Measurements from ENCODE around the gene LSS. TPM values are rescaled to one million over a fixed set of nuclear protein-coding genes. Genes with fewer than 3 reads are reported as not detected.

LSS gene
- total RNA-seq, 2 donors from 2014 or later, result 78.1 to 109 TPM

- no peak for DNase-seq (ENCODE audit: low spot score)
- H3K4me3 ChIP-seq, result no peak overlapping the region
- no peaks in the 10 kb centered on the region for H3K9me3 ChIP-seq
- H3K4me1 ChIP-seq (ENCODE audit: control insufficient read depth in 1 of 2, low read depth in 2 of 2), result no peaks in the 10 kb centered on the region
- no peaks in the 10 kb centered on the region for H3K27me3 ChIP-seq (replicated peaks; ENCODE audit: insufficient read depth)
- ATAC-seq (ENCODE audit: insufficient number of reproducible peaks, low FRiP score, low read depth), result no peak
- H3K27ac ChIP-seq, result no peak overlapping the region
- H3K36me3 ChIP-seq, result peaks cover 69% of the 10 kb centered on the region
- TF ChIP-seq, protein P1, sequence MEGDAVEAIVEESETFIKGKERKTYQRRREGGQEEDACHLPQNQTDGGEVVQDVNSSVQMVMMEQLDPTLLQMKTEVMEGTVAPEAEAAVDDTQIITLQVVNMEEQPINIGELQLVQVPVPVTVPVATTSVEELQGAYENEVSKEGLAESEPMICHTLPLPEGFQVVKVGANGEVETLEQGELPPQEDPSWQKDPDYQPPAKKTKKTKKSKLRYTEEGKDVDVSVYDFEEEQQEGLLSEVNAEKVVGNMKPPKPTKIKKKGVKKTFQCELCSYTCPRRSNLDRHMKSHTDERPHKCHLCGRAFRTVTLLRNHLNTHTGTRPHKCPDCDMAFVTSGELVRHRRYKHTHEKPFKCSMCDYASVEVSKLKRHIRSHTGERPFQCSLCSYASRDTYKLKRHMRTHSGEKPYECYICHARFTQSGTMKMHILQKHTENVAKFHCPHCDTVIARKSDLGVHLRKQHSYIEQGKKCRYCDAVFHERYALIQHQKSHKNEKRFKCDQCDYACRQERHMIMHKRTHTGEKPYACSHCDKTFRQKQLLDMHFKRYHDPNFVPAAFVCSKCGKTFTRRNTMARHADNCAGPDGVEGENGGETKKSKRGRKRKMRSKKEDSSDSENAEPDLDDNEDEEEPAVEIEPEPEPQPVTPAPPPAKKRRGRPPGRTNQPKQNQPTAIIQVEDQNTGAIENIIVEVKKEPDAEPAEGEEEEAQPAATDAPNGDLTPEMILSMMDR (IDR thresholded peaks at IDR 0.05), result no peak
These were observed 17.2 kb downstream of the LSS start for GRCh38 chr21:46211376-46211775.

- ATAC-seq (ENCODE audit: insufficient number of reproducible peaks, low FRiP score, low read depth) (no peak), DNase-seq (ENCODE audit: low spot score) (no peak)
- peaks cover 72% of the 10 kb centered on the region for H3K36me3 ChIP-seq
These were observed 18.0 kb downstream of the LSS start for GRCh38 chr21:46210378-46211136.

DNA sequence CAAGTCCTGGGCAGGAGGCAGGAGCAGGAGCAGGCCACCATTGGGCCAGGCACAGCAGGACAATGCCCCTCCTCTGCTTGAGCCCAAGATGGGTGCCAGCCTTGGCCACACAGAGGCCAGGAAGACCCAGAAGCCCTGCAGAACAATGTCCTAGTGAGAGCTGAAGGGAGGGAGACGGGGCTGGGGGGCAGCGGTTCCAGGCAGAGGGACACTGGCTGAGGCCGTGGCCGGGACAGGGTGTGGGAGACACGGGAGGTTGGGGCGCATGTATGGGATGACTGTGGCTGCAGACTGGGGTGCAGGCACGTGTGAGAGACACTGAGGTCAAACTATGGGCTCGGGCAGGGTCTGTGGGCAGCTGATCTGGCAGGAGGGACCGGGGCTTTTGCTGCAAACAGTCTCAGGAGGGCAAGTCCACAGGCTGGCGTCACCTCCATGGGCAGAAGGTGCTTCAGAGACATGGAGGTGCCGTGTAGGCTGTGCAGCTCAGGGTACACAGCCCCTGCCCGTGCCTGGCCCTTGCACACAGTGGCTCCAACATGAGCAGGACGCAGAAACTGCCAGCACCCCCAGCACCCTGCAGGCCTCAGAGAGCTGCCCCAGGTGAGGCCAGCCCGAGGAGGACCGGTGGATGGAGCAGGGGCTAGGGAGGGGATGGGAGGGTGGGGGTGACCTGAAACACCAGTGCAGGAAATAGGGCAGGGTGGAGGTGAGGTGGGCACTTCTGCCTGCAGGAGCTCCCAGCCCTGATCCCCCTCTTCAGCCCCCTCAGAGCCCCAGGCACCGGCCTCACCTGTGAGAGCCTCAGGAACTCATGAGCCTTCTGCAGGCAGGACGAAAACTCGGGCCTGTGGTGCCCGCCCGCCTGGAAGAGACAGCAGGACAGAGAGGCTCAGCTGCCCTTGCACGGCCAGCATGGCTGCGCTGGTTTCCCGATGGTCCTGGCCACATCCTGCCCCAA, 19.5 kb downstream of the LSS start:
- H3K9me3 ChIP-seq, result no peaks in the 10 kb centered on the region
- H3K27ac ChIP-seq, result no peak overlapping the region
- peaks cover 69% of the 10 kb centered on the region for H3K36me3 ChIP-seq
- H3K4me1 ChIP-seq (ENCODE audit: control insufficient read depth in 1 of 2, low read depth in 2 of 2), result no peaks in the 10 kb centered on the region
- ATAC-seq (ENCODE audit: insufficient number of reproducible peaks, low FRiP score, low read depth), result no peak
- H3K27me3 ChIP-seq (replicated peaks; ENCODE audit: insufficient read depth), result no peaks in the 10 kb centered on the region
- TF ChIP-seq, protein P1 (IDR thresholded peaks at IDR 0.05), result no peak
- no peak overlapping the region for H3K4me3 ChIP-seq
- DNase-seq (ENCODE audit: low spot score), result no peak

More at GRCh38 chr21:46210378-46211136, 18.0 kb downstream of the LSS start:
- Histone ChIP-seq H3K4me3 (no peak overlapping the region), H3K27me3 (replicated peaks; ENCODE audit: insufficient read depth) (no peaks in the 10 kb centered on the region), H3K9me3 (no peaks in the 10 kb centered on the region), H3K4me1 (ENCODE audit: control insufficient read depth in 1 of 2, low read depth in 2 of 2) (no peaks in the 10 kb centered on the region), H3K27ac (no peak overlapping the region)
- TF ChIP-seq, protein P1 (IDR thresholded peaks at IDR 0.05), result no peak

GRCh38 chr21:46207920-46208591, 20.5 kb downstream of the LSS start:
- no peaks in the 10 kb centered on the region for H3K4me1 ChIP-seq (ENCODE audit: control insufficient read depth in 1 of 2, low read depth in 2 of 2)
- TF ChIP-seq, protein P1 (IDR thresholded peaks at IDR 0.05), result no peak
- H3K4me3 ChIP-seq, result no peak overlapping the region
- peaks cover 66% of the 10 kb centered on the region for H3K36me3 ChIP-seq
- H3K27ac ChIP-seq, result no peak overlapping the region
- H3K27me3 ChIP-seq (replicated peaks; ENCODE audit: insufficient read depth), result no peaks in the 10 kb centered on the region
- H3K9me3 ChIP-seq, result no peaks in the 10 kb centered on the region
- no peak for DNase-seq (ENCODE audit: low spot score)
- ATAC-seq (ENCODE audit: insufficient number of reproducible peaks, low FRiP score, low read depth), result no peak

Measured in thoracic aorta (tissue), 2 donors.